NCI-H69 (cell line): ENCODE data around the gene PIK3R5.
"Not testable (repeated sequence)": the region's sequence is repeated elsewhere in the genome, so short reads cannot be mapped to it uniquely, and the experiment has no call there.

Experiments used
- DNase-seq: peaks from one replicate; lab custom pipeline; 2025; lab: John Stamatoyannopoulos, UW

PIK3R5 gene, protein sequence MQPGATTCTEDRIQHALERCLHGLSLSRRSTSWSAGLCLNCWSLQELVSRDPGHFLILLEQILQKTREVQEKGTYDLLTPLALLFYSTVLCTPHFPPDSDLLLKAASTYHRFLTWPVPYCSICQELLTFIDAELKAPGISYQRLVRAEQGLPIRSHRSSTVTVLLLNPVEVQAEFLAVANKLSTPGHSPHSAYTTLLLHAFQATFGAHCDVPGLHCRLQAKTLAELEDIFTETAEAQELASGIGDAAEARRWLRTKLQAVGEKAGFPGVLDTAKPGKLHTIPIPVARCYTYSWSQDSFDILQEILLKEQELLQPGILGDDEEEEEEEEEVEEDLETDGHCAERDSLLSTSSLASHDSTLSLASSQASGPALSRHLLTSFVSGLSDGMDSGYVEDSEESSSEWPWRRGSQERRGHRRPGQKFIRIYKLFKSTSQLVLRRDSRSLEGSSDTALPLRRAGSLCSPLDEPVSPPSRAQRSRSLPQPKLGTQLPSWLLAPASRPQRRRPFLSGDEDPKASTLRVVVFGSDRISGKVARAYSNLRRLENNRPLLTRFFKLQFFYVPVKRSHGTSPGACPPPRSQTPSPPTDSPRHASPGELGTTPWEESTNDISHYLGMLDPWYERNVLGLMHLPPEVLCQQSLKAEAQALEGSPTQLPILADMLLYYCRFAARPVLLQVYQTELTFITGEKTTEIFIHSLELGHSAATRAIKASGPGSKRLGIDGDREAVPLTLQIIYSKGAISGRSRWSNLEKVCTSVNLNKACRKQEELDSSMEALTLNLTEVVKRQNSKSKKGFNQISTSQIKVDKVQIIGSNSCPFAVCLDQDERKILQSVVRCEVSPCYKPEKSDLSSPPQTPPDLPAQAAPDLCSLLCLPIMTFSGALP

DNA sequence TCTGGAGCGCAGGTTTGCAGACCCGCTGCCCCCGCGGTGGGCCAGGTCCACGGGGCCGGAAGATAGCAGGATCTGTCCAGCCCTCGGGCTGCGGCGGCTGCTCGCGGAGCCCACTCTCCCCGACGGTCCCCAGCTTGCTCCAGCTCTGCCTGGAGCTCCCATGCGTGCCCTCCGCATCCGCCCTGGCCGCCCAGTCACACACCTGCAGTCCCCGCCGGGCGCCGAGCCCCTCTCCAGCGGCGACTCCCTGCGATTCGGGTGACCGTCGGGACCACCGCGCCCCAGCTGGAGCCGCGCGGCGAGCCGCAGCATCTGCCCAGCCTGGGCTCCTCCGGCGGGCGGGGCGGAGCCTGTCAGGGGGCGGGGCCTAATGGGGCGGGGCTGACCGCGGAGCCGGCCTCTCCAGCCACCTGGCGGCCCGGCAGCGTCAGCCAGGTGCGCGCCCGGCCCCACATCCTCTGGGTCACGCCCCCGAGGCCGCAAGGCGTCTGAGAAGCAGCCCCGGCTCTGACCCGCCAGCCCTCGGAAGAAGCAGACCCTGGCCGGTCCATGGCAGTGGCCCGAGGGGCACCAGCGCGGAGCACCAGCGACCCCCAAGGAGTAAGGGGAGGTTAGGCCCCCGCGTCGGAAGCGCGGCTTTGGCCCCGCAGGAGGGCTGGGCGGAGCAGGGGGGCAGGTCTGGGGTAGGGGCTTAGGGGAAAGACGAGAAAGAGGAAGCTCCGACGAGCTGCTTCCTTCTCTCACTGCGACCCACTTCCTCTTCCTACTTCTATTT, at the start of gene PIK3R5:
Gene PIK3R5, minus strand, starts transcription at position 314 of the 775 bp plus-strand sequence. CDS start 54,213 bp downstream, outside the sequence.
- peak; percentile 45 for DNase-seq

DNA sequence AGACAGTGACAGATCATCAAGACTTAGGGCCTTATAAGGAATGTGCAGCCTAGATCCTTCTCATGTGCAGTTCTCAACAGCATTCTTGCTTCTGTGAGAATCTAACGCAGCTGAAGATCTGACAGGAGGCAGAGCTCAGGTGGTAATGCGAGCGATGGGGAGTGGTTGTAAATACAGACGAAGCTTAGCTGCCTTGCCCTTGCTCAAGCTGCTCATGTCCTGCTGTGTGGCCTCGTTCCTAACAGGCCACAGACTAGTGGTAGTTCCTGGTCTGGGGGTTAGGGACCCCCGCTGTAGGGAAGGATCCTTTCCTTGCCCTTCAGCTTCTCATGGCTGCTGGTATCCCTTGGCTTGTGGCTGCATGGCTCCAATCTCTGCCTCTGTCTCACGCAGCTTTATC, 45.5 kb upstream of the PIK3R5 start:
- no peak for DNase-seq

DNA sequence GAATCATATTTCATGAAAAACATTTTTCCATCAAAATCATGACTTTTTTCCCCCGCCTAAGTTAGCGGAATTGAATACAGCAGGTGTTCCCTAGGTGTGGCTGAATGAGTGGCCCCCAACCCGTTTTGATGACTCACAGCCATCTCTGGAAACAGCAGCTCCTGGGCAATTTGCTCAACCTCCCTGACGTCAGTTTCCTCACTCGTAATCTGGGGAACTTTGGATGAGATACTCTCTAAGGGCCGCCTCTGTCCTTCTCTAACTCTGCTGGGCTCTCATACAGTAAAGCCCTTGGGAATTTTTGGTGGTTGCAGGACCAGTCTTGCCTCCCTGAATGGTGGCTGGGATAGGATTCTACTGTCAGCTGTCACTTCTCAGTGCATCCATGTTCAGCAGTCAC, 44.2 kb upstream of the PIK3R5 start:
- DNase-seq: no peak

DNA sequence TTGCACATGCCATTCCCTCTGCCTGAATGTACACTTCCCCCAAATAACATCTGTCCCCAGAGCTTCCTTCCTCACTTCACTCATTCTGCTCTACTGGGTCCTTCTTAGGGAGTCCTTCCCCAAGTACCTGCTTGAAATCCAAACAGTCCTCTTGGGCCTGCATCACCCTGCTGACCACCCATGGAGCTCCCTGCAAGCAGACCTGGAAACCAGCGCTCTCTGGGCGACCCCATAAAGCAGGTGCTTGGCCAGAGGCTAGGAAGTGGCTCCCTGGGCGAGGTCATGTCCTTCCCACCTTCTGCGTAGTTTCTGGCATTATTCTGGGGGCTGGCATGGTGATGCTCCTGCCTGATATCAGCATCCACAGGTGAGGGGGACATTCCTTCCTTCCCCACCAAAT, 43.6 kb upstream of the PIK3R5 start:
- no peak for DNase-seq

DNA sequence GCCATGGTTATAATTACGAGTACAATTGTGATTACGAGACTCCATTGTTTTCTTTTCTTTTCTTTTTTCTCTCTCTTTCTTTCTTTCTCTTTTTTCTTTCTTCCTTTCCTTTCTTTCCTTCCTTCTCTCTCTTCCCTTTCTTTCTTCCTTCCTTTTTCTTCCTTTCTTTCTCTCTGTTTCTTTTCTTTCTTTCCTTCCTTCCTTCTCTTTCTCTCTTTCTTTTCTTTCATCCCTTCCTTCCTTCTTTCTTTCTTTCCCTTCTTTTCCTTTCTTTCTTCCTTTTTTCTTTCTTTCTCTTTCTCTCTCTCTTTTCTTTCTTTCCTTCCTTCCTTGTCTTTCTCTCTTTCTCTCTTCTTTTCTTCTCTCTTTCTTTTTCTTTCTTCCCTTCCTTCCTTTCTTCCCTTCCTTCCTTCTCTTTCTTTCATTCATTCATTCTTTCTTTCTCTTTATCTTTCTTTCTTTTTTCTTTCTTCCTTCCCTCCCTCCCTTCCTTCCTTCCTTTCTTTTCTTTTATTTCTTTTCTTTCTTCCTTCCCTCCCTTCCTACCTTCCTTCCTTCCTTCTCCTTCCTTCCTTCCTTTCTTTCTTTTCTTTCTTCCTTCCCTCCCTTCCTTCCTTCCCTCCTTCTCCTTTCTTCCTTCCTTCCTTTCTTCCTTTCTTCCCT, 41.7 kb upstream of the PIK3R5 start:
- no peak for DNase-seq

DNA sequence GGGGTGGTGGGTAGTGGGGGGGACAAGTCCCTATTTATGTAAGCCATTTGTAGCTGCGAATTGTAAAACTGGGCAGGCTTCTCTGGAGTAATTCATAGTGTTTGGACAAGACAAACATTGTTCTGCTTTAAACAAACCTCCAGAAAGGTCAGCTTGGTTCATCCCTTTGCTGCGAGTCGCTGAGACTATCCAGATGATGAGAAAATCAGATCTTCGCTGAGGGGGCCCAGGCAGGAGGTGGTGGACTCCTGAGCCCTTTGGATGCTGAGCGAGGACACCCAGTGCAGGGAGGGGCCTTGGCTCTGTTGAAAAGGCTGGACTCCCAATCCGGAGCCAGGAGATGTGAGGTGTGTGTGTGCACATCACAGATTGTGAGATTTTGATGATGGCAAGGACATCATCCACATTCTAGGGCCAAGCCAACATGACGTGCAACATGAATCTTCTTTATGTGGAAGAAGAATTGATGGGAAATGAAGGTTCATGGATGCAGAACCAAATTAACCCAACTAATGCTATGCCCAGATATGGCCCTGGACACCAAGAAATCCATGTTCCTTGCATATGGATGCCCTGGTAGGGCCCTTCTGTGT, 40.8 kb upstream of the PIK3R5 start:
- DNase-seq: no peak

DNA sequence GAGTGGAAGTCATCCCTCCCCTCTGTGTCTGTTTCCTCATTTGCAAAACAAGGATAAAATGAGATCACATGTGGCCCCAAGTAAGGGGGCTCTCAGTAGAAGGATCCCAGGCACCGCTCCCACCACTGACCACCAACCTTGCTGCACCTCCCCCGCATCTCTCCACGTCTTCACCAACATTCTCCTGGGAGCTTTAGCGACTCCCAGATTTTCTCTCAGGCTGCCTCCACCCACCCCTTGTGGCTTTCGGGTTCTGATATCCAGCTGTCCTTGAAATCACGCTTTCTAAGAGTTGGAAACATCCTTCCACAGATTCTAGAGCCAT, 39.4 kb upstream of the PIK3R5 start:
- DNase-seq: no peak

DNA sequence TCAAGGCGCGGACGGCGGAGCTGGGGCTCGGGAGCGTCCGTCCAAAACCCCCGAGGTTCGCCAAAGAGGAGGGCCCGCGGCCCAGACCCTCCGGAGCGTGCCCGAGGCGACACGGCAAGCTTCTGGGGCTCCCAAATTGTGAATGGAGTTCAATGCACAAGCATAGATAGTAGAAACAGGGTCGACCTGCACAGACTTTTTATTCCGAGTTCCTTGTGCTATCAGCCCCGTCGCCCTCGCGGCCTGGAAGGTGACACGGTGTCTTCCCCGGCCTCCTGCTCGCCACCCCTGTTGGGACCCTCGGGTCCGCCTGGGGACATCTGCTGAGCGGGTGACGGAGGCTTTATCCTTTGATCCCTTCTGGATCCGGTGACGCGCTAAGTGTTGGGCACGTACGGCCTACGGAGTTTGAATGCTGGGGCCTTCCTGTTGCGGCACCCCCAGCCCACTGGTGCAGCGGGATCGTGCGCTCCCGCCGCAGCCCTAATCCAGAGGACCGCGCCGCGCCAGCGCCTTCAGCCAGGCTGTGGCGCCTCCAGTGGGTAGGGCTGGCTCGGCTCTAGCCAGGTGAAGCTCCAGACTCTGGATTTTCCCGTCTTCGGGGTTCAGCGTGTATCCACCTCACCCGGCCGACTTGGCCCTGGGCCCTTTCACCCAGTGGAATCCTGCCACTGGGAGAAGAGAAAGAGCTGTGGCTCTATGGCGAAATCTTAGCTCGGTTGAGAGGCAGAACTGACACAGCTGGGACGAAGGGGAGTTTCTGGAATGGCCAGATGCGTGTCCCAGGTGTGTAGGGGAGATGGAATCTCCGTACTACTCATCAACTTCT, 38.8 kb upstream of the PIK3R5 start:
- DNase-seq: no peak

DNA sequence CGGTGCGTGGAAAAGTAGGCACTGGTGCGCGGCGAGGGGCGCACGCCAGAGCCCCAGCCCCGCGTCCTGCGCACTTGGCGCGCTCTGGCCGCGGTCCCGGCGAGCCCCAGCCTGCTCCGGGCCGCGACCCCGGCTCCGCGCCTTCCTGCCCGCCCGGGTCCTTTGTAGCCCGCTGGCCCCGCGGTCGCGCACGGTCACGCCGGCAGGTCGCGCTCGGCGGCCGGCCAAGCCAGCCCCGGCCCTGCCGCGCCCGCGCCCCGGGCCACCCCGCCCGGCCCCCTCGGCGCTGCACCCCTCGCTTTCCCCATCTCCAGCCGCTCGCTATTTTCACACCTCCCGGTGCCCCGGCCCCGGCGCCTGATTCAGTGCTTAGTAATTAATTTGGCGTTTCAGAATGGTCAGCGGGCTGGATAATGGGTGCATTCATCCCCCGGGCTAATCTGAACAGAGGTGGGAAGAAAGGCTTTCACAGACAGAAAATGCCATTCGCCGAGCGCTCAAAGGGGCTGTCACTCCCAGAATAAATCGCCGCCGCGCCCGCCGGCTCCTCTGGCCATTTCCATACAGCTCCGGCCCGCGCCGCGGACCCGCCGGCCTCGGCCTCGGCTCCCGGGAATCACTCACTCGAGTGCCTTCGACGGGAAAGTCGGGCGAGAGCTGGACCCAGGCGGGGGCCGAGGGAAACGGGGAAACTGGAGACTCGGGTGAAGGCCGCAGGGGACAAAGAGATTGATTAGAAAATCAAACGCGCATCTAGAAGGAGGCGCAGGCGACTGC, 38.0 kb upstream of the PIK3R5 start:
- no peak for DNase-seq

DNA sequence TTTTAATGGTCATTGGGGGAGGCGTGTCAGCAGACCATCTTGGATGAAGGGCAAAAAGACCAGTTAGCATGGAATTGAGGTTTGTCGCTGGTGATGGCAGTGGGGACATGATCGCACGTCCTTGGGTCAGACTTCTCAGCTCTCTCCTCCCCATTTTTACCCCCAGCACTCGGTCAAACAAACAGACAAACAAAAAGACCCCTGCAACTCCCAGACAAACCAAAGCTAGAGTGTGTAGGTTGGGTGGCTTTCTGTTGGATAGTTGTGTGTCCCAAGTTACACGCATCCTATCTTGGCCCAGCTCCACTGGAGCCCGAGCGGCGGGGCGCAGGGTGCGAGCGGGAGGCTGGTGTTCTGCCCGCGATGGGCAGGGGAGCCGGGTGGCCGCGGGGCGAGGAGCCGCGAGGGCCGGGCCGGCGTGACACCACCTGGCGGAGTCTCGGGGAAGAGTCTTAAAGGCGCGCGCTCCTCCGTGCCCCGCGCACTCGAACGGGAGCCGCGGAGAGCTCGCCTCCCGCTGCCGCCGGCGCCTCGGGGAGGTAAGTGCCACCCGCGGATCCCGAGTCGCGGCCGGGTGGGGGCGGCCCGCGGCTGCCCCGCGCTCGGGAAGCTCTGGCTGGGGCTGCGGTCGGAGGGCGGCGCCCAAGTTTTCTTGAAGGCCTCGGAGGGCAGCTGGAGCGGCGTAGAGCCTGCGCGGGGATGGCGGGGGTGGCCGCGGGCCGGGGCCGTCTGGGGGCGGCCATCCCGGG, 37.3 kb upstream of the PIK3R5 start:
- peak; percentile 1 for DNase-seq

DNA sequence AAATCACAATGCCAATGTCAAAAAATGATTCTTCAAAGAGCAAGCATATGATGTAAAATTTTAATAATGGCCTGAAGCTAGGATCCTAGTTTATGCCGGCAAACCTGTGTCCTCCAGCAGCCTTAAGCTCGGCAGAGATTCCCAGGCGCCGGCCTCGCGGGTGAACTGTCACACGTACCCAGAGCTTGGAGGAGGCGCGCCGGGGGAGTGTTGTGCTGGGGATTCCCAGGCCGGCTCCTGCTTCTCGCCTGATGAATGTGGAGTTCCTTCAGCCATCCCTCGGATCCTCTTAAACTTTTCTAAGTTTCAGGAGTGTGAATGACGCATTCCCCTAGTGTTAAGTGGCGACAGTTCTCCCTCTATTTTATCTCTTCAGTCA, 36.7 kb upstream of the PIK3R5 start:
- DNase-seq: no peak

DNA sequence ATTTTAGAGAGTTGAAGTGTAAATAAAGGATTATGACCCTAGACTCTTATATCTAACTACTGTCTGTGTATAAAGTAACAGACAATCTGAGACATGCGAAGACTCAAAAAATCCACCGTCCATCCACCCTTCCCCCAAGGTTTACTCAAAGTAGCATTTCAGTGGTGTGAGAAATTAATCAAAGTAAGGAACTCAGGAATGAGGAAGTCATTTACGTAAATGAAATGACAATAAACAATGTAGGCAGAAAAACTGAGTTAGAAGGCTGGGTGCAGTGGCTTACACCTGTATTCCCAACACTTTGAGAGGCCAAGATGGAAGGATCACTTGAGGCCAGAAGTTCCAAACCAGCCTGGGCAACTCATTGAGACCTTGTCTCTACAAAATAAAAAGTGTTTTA, 36.1 kb upstream of the PIK3R5 start:
- no peak for DNase-seq

DNA sequence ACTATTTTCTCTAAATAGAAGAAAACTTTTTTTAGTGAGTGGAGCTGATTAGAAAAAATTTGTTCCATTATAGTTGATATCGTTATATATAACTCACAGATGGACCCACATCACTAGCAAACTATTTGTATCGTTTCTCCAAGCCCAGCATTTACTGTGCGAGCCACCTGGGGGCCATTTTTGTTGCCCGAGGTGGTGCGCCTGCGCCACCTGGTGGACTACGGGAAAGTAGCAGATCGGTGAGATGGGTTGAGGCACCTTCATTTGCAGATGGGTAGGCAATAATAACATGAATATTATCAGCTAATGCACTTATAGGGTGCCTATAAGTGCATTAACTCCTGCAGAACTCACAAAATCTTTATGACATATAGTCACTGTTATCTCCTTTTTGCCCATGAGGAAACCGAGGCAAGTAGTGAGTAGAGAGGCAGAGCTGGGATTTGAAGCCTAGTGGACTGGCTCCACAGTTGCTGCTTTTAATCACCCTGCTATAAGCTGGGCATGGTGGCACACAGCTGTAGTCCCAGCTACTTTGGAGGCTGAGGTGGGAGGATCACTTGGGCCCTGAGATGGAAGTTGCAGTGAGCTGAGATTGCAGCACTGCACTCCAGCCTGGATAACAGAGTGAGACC, 32.6 kb upstream of the PIK3R5 start:
- peak; percentile 25 for DNase-seq

DNA sequence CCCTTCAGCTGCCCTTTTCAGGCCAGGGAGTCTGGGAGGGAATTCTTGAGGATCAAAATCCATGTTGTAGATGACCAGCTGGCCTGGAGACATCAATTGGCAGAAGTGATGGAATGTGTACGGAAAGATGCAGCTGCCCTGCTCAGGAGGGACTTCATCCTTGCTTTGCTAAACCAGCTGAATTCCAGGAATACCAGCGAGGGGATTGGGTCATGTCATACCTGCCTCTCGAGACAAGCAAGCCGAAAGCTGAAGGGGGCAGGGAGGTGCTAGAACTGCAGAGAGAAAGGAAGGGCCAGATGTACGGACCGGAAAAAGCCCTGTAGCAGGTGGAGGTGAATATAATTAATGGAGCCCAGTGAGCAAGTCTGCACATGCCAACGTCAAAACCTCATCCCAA, 30.2 kb upstream of the PIK3R5 start:
- DNase-seq: no peak

DNA sequence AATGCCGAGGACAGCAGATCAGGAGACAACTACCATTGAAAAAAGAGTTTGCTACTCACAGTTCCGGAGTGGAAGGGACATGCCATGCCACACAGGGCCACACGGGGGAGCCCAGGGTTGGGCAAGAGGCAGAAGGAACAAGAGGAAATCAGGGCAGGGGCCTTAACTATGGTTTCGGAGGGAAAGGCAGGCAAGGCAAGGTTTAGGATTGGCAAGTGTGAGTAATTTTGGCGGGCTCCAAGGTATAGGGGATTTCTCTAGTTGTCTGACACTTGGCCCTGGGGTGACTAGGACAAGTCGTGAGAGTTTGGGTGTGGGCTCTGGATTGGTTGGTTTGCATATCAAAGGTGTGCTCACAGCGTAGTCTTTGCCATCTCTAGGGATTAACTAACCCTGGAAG, 28.8 kb upstream of the PIK3R5 start:
- peak; percentile 16 for DNase-seq

DNA sequence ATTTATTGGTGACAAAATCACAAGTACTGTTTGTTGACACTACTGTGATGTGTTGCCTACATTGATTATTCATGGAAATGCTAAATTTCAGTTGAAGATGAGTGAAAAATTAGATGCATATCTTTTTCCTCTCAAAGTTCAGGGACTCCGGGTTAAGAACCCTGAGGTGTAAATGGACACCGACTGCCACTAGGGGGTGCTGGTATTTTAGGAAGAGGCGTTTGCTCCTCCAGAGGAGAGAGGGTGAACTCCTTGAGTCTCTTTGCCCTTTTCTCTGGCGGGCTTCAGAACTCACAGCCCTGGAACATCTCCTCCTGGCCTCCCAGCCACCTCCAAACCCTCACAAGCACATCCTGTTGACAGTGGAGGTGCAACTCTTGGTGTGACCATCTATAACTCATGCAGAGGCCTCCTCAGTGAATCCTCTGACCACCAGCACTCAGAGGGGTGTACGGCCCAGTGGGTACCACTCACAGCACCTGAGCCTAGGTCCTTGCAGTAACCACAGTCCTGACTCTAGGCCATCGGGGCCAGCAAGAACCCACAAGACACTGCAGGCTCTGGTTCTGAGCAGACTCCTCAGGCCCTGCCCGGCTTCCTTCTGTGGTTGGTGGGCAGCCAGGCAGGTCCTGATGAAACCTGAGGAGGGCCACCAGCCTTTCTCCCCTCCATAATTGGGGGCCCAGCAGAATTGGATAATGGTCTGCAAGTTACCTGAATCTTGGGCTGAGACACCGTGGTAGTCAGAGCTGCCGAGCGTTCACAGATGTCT, 26.2 kb upstream of the PIK3R5 start:
- peak; percentile 27 for DNase-seq

DNA sequence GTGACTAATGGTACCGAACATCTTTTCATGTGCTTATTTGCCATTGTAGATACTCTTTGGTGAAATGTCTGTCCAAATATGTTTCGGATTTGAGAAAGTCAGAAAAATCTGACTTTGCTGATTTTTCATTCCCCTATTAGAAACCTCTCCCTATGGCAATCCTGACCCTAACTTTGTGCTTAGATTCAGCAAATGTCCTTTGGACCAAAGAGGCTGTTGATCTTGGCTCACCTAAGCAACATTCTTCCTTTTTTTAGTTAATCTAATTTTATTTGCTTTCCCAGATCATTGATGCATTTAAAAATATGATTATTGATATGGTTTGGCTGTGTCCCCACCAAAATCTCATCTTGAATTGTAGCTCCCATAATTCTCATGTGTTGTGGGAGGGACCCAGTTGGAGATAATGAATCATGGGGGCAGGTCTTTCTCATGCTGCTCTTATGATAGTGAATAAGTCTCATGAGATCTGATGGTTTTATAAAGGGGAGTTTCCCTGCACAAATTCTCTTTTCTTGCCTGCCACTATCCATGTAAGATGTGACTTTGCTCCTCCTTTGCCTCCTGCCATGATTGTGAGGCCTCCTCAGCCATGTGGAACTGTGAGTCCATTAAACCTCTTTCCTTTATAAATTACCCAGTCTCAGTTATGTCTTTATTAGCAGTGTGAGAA, 22.9 kb upstream of the PIK3R5 start:
- DNase-seq: not testable (repeated sequence)
